Kidney (tissue), 14 donors: Measurements from ENCODE around the gene ACSF3. TPM values are rescaled to one million over a fixed set of nuclear protein-coding genes. Genes with fewer than 3 reads are reported as not detected.

Experiments
- DNase-seq, 5 donors: peaks; one replicate each; pipeline ENCODE4 v3.0.0-alpha.2; 2013 to 2020
- FAIRE-seq: peaks from 2 replicates; lab custom pipeline; 2012; peaks lifted over from hg19 to GRCh38; lab: Jason Lieb, UNC
- H3K27ac ChIP-seq, 2 donors: one replicate each; pipeline ENCODE4 v1.7.0; 2013; ENCODE audit warnings: low read depth in 2 of 2, low read length in 2 of 2, inconsistent platforms in 1 of 2
- H3K27me3 ChIP-seq: one replicate; pipeline ENCODE4 v1.7.1; 2013; ENCODE audit warnings: low read length, inconsistent platforms; ENCODE audit not compliant: control insufficient read depth, insufficient read depth
- H3K36me3 ChIP-seq, 3 donors: one replicate each; pipeline versions ENCODE4 v1.7.0 to v1.7.1; 2013; ENCODE audit warnings: low read length in 3 of 3, control low read depth in 1 of 3, inconsistent platforms in 1 of 3; ENCODE audit not compliant: insufficient read depth in 3 of 3, control insufficient read depth in 2 of 3
- H3K4me1 ChIP-seq, 3 donors: one replicate each; pipeline versions ENCODE4 v1.7.0 to v1.7.1; 2013; ENCODE audit warnings: low read length in 3 of 3, inconsistent platforms in 1 of 3, low read depth in 1 of 3; ENCODE audit not compliant: control insufficient read depth in 2 of 3, insufficient read depth in 2 of 3
- H3K4me3 ChIP-seq, 3 donors: one replicate each; pipeline versions ENCODE4 v1.7.0 to v1.8.1; 2013; ENCODE audit warnings: low read length in 3 of 3, control low read depth in 1 of 3, inconsistent platforms in 1 of 3
- H3K9ac ChIP-seq, 3 donors: one replicate each; pipeline versions ENCODE4 v1.7.0 to v1.7.1; 2013; ENCODE audit warnings: low read length in 3 of 3, control low read depth in 1 of 3, inconsistent platforms in 1 of 3
- H3K9me3 ChIP-seq, 3 donors: one replicate each; pipeline versions ENCODE4 v1.7.0 to v1.7.1; 2013; ENCODE audit warnings: low read length in 3 of 3, control low read depth in 1 of 3, inconsistent platforms in 1 of 3; ENCODE audit not compliant: control insufficient read depth in 2 of 3, insufficient read depth in 1 of 3
- intact Hi-C: fragments of 100-400 bp; cut with DNase I; formaldehyde crosslinking; loops from one replicate; pipeline ENCODE4 v1.11.1; 2022
- polyA plus RNA-seq: library from polyadenylated mRNA; stranded (reverse); fragments of 350-450 nt; fragmentation: Illumina TruSeq; extraction: RNeasy Lipid Tissue Mini Kit (QIAGEN cat#74804); gene quantifications from one replicate; pipeline ENCODE4 v1.2.3, GENCODE V29; 2014; ENCODE audit warnings: low read depth, low replicate concordance; ENCODE audit not compliant: insufficient read depth
- total RNA-seq: library from RNA; stranded (reverse); fragmentation: NEBNext Ultra II Directional; extraction: Animal tissue kit (Norgen Biotek cat#: 25700); gene quantifications from one replicate; pipeline ENCODE4 v1.2.1, GENCODE V29; 2021
- TF ChIP-seq, protein P1 (sequence below): IDR thresholded peaks from 3 replicates; pipeline ENCODE4 v1.5.1; 2012; ENCODE audit warnings: mild to moderate bottlenecking, moderate library complexity, borderline replicate concordance; ENCODE audit not compliant: insufficient read depth; ENCODE audit errors: extremely low read depth
- donor health status: control.
- donor health status: control.
- donor health status: control.
- donor health status: control.
- donor health status: control.
- donor health status: DM: yes; HTN: yes; CAD: no.
- donor health status: Normal renal cell carcinoma (clear cell type).

ACSF3 gene
- total and polyA plus RNA-seq, 2 donors from 2014 or later: 33.2 to 39.0 TPM

GRCh38 chr16:89123001-89123830 lies 29.6 kb downstream of the ACSF3 start:
- FAIRE-seq (no peak), DNase-seq (peak in 1 of 5 donors; percentile 64)
- H3K36me3 ChIP-seq: peaks cover 7 to 21% (median 8%) of the 10 kb centered on the region in 3 donors
- no peak overlapping the region for H3K4me3 ChIP-seq
- H3K4me1 ChIP-seq: no peaks in the 10 kb centered on the region
- intact Hi-C loops: no loop called here
- no peaks in the 10 kb centered on the region for H3K27me3 ChIP-seq
- TF ChIP-seq, protein P1, sequence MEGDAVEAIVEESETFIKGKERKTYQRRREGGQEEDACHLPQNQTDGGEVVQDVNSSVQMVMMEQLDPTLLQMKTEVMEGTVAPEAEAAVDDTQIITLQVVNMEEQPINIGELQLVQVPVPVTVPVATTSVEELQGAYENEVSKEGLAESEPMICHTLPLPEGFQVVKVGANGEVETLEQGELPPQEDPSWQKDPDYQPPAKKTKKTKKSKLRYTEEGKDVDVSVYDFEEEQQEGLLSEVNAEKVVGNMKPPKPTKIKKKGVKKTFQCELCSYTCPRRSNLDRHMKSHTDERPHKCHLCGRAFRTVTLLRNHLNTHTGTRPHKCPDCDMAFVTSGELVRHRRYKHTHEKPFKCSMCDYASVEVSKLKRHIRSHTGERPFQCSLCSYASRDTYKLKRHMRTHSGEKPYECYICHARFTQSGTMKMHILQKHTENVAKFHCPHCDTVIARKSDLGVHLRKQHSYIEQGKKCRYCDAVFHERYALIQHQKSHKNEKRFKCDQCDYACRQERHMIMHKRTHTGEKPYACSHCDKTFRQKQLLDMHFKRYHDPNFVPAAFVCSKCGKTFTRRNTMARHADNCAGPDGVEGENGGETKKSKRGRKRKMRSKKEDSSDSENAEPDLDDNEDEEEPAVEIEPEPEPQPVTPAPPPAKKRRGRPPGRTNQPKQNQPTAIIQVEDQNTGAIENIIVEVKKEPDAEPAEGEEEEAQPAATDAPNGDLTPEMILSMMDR: no peak
- H3K9me3 ChIP-seq: peaks cover 0 to 6% (median 2%) of the 10 kb centered on the region in 3 donors
- no peak overlapping the region for H3K9ac ChIP-seq
- H3K27ac ChIP-seq: no peak overlapping the region

GRCh38 chr16:89123831-89124100 lies 30.1 kb downstream of the ACSF3 start:
- Histone ChIP-seq H3K27ac (no peak overlapping the region), H3K9ac (no peak overlapping the region), H3K9me3 (peaks cover 0 to 6% (median 2%) of the 10 kb centered on the region in 3 donors), H3K27me3 (no peaks in the 10 kb centered on the region), H3K4me1 (no peaks in the 10 kb centered on the region), H3K4me3 (no peak overlapping the region), H3K36me3 (peaks cover 7 to 21% (median 8%) of the 10 kb centered on the region in 3 donors)
- TF ChIP-seq, protein P1: no peak
- intact Hi-C loops: no loop called here
- DNase-seq: peak in 1 of 5 donors; percentile 73
- no peak for FAIRE-seq

GRCh38 chr16:89129378-89129777 lies 35.7 kb downstream of the ACSF3 start:
- TF ChIP-seq, protein P1: no peak
- intact Hi-C loops: no loop called here
- Histone ChIP-seq H3K9me3 (peaks cover 0 to 6% (median 2%) of the 10 kb centered on the region in 3 donors), H3K4me1 (no peaks in the 10 kb centered on the region), H3K9ac (no peak overlapping the region), H3K27me3 (no peaks in the 10 kb centered on the region), H3K27ac (no peak overlapping the region), H3K36me3 (peaks cover 4 to 9% (median 5%) of the 10 kb centered on the region in 3 donors), H3K4me3 (no peak overlapping the region)
- FAIRE-seq (no peak), DNase-seq (no peak)
